Glutamatergic neuron (in vitro differentiated cells): ENCODE measurements around the gene RAB29. TPM values are rescaled to one million over a fixed set of nuclear protein-coding genes. Genes with fewer than 3 reads are reported as not detected.

Experiments
- DNase-seq: peaks from one replicate; pipeline ENCODE4 v3.0.0; 2022
- H3K27ac Mint-ChIP-seq: one replicate; pipeline ENCODE4 v1.8.0; 2020; ENCODE audit warnings: mild to moderate bottlenecking, mixed read lengths, inconsistent platforms; ENCODE audit not compliant: unreplicated experiment
- H3K27me3 Mint-ChIP-seq: one replicate; pipeline ENCODE4 v1.8.0; 2020; ENCODE audit warnings: mild to moderate bottlenecking, moderate library complexity, mixed read lengths, inconsistent platforms; ENCODE audit not compliant: unreplicated experiment
- H3K36me3 Mint-ChIP-seq: one replicate; pipeline ENCODE4 v1.8.0; 2020; ENCODE audit warnings: mild to moderate bottlenecking, mixed read lengths, inconsistent platforms; ENCODE audit not compliant: unreplicated experiment
- H3K4me1 Mint-ChIP-seq: one replicate; pipeline ENCODE4 v1.8.0; 2020; ENCODE audit warnings: mild to moderate bottlenecking, low read depth, mixed read lengths, inconsistent platforms; ENCODE audit not compliant: unreplicated experiment
- H3K4me3 Mint-ChIP-seq: one replicate; pipeline ENCODE4 v1.8.0; 2020; ENCODE audit warnings: mild to moderate bottlenecking, mixed read lengths, inconsistent platforms; ENCODE audit not compliant: unreplicated experiment
- H3K9me3 Mint-ChIP-seq: one replicate; pipeline ENCODE4 v1.8.0; 2020; ENCODE audit warnings: mild to moderate bottlenecking, moderate library complexity, mixed read lengths, inconsistent platforms; ENCODE audit not compliant: unreplicated experiment
- total RNA-seq: library from RNA; stranded (reverse); fragmentation: NEBNext Ultra II Directional; extraction: Animal tissue kit (Norgen Biotek cat#: 25700); gene quantifications from one replicate; pipeline ENCODE4 v1.2.1, GENCODE V29; 2021; ENCODE audit not compliant: unreplicated experiment
- TF ChIP-seq, protein P1 (sequence below): fragments of 200-600 bp; sonication (generic); IDR thresholded peaks from one replicate; pipeline ENCODE4 v1.5.0; 2021; ENCODE audit not compliant: partially characterized antibody, unreplicated experiment

The RAB29 gene
- total RNA-seq, 1 donor from 2014 or later, result 1.7 TPM

GRCh38 chr1:205797168-205797567 lies 21.9 kb upstream of the RAB29 start:
- Mint-ChIP-seq H3K27ac (no peak overlapping the region), H3K36me3 (no peaks in the 10 kb centered on the region), H3K4me1 (peaks cover 11% of the 10 kb centered on the region), H3K4me3 (no peak overlapping the region), H3K27me3 (peaks cover 3% of the 10 kb centered on the region), H3K9me3 (no peaks in the 10 kb centered on the region)
- TF ChIP-seq, protein P1, sequence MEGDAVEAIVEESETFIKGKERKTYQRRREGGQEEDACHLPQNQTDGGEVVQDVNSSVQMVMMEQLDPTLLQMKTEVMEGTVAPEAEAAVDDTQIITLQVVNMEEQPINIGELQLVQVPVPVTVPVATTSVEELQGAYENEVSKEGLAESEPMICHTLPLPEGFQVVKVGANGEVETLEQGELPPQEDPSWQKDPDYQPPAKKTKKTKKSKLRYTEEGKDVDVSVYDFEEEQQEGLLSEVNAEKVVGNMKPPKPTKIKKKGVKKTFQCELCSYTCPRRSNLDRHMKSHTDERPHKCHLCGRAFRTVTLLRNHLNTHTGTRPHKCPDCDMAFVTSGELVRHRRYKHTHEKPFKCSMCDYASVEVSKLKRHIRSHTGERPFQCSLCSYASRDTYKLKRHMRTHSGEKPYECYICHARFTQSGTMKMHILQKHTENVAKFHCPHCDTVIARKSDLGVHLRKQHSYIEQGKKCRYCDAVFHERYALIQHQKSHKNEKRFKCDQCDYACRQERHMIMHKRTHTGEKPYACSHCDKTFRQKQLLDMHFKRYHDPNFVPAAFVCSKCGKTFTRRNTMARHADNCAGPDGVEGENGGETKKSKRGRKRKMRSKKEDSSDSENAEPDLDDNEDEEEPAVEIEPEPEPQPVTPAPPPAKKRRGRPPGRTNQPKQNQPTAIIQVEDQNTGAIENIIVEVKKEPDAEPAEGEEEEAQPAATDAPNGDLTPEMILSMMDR, result no peak
- no peak for DNase-seq

DNA sequence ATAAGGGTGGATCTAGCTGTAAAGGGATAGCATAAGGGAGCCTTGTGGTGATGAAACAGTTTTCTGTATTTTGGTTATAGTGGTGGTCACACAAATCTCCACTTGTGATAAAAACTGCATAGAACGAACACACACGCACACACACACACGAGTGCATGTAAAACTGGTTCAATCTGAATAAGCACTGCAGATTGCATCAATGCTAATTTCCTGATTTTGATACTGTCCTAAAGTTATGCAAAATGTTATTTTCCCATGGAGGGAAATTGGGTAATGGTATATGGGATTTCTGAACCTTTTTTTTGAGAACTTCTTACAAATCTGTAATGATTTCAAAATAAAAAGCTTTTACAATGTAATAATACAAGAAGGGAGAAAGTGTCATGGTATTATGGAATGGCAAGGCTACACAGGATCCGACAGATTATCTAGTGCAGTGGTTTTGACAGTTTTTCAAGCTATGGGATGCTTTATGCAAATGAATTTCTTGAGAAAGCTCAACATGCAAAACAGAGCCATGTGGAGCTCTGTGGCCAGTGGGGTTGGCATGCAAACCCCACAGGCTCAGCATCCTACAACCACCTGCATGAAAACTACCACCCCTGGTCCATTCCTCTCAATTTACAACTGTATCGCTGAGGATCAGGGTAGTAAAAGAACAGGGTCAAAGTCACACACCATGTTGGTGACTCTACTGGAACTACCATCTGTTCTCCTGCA lies 18.9 kb upstream of the RAB29 start:
- no peak overlapping the region for H3K4me3 Mint-ChIP-seq
- peaks cover 2% of the 10 kb centered on the region for H3K27me3 Mint-ChIP-seq
- H3K4me1 Mint-ChIP-seq, result peaks cover 13% of the 10 kb centered on the region
- TF ChIP-seq, protein P1, result no peak
- H3K27ac Mint-ChIP-seq, result no peak overlapping the region
- no peaks in the 10 kb centered on the region for H3K9me3 Mint-ChIP-seq
- DNase-seq, result no peak
- H3K36me3 Mint-ChIP-seq, result no peaks in the 10 kb centered on the region

GRCh38 chr1:205792961-205793673 lies 17.8 kb upstream of the RAB29 start:
- TF ChIP-seq, protein P1, result no peak
- no peak overlapping the region for H3K4me3 Mint-ChIP-seq
- H3K36me3 Mint-ChIP-seq, result no peaks in the 10 kb centered on the region
- H3K27ac Mint-ChIP-seq, result no peak overlapping the region
- peaks cover 13% of the 10 kb centered on the region for H3K4me1 Mint-ChIP-seq
- peak; percentile 38 for DNase-seq
- no peaks in the 10 kb centered on the region for H3K9me3 Mint-ChIP-seq
- no peaks in the 10 kb centered on the region for H3K27me3 Mint-ChIP-seq

DNA sequence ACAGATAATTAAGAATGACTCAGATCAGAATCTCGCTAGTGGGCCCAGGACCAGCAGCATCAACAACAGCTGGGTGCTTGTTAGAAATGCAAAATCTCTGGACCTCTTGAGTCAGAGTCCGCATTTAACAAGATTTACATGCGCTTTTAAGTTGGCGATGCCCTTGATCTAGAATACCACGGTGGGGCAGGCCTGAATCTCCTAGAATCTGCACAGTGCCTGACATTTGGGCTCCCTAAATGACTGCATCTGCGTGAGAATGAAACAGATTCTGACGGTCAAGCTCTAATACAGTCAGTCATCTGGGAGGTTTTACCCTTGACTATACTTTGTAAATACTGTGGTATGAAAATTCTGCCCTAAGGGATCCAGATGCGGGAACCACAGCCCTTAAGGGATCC lies 17.2 kb upstream of the RAB29 start:
- no peak for DNase-seq
- H3K36me3 Mint-ChIP-seq, result no peaks in the 10 kb centered on the region
- peaks cover 13% of the 10 kb centered on the region for H3K4me1 Mint-ChIP-seq
- H3K27me3 Mint-ChIP-seq, result no peaks in the 10 kb centered on the region
- TF ChIP-seq, protein P1, result no peak
- H3K4me3 Mint-ChIP-seq, result no peak overlapping the region
- H3K27ac Mint-ChIP-seq, result no peak overlapping the region
- no peaks in the 10 kb centered on the region for H3K9me3 Mint-ChIP-seq
